Measurements from ENCODE around the gene P3H1.

P3H1 gene

DNA sequence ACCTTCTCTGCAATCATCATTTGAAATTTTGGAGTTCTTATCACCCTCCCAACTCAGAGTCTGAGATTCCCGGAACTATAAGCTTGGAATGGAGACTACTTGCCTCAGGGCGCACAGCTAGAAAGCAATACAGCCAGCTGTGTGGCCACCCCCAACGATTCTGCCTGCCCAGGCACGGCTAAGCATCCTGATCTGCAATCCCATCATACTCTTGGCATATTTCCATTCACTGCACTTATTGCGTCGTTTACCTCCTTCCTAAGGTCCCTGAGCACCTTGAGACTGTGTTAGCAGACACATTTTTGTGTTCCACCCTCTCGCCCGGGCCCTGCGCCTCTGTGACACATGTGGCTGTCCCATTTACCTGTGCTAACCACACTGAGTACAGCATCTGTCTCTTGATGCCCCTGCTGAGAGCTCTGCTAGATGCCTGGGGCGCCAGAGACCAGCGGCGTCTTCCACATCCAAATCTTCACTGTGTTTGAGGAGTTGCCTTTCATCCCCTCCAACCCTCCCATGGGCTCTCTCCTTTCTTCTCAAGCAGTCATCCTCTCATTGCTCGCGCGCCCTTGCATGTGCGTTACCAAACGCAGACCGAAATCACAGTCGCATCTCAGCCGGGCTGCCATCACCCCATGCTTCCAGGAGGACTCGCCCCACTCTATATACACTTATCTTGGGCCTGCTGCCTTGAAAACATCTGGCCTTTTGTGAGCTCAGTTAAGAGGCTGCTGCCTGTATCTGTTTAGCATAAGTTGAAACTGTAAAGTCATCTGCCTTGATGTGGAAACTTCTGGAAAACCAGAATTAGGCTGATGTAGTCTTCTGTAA, 23.3 kb downstream of the P3H1 start:
- no peak for DNase-seq

DNA sequence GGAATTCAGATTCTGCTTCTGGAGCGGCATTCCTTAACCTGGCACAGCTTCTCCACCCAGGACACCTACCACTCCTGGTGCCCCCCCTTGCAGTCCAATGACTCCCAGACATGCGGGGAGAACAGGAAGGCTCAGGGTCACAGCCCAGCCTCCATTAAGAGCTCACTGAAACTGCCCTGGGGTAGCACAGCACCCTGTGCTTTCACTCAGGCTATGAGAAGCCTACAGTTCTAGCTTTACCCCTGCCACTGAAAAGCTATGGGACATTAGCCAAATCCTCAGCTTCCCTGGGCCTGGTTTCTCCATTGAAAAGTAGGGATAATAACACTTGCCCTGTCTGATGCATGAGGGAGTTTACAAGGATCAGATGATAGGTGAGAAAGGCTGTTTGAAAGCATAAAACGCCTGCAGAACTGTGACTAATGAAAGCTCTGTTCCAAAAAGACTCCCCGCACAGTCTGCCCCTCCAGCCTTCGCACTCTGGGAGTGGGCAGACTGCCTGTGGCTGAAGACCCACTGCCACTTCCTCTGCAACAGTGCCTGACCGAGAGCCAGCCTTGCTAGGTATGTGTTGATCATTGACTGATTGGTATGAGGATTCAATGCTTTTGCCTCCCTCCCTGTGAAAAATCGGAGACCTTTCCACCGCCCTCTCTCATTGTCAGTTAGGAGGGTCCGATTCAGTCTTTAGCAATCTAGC, 24.1 kb downstream of the P3H1 start:
- DNase-seq = no peak

DNA sequence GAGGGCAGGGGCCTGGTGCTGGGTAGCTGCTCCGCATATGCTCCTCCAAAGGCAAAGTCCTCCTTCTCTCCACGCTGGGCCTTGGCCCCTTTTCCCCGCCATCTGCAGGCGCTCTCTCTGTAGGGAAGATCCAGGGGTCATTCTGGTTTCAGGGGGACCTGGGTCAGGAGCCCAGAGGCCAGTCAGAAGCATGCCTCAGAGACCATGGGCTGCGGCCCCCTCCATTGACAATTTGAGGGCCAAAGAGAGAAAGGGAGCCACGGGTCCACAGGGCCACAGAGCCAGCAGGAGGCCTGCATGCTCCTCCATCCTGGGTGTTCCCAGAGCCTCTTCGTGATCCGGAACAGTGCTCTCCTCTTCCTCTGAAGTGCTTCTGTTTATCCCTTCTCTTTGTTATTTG, 24.7 kb downstream of the P3H1 start:
- DNase-seq = no peak

DNA sequence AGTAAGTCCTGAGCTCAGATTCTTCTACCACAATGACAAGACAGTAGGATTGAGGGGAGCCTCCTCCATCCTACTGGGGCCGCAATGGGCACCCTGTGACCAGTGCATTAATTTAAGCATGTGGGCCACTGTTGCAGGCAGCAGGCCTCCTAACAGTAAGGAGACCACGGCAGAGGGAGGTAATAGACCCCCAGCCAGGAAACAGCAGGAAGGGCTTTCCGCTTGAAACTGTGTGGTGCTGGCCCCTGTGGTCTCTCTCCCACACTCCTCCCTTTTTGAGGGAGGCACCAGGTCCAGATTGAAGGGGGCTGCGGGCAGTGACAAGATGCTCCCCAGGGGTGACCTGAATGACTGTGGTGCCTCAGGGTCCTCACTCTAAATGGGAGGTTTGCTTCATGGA, 25.1 kb downstream of the P3H1 start:
- DNase-seq = no peak

DNA sequence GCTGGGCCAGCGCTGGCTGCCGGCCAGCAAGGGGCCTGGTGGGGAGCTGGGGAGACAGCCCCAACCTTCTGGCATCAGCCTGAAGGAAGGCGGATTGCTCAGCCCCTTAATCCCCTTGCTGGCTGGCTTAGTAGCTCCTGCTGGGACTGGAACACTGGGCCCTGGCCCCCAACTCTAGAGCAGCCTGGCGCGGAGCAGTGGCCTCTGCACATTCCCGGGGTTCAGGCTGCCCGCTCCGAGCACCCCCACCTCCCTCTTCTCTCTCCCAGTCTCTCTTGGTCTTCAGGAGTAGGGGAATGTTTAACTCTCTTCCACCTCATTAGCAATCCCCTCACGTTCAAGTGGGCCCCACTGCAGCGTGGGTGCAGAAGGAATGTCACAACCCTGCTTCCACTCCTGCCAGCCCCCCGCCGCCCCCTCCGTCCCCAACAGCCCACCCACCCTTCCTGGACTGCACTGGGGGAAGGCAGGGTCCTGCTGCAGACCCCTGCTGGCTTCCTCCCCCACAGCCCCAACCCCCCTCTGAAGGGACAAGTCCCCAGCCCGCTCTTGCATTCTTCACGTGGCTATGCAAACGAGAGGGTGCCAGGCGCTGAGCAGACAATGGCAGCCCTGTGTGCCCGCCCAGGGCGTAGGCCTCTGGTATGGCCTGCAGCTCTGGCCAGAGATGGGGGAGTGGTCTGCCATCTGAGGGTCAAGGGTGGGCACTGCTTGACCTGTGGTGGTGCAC, 25.8 kb downstream of the P3H1 start:
- no peak for DNase-seq

DNA sequence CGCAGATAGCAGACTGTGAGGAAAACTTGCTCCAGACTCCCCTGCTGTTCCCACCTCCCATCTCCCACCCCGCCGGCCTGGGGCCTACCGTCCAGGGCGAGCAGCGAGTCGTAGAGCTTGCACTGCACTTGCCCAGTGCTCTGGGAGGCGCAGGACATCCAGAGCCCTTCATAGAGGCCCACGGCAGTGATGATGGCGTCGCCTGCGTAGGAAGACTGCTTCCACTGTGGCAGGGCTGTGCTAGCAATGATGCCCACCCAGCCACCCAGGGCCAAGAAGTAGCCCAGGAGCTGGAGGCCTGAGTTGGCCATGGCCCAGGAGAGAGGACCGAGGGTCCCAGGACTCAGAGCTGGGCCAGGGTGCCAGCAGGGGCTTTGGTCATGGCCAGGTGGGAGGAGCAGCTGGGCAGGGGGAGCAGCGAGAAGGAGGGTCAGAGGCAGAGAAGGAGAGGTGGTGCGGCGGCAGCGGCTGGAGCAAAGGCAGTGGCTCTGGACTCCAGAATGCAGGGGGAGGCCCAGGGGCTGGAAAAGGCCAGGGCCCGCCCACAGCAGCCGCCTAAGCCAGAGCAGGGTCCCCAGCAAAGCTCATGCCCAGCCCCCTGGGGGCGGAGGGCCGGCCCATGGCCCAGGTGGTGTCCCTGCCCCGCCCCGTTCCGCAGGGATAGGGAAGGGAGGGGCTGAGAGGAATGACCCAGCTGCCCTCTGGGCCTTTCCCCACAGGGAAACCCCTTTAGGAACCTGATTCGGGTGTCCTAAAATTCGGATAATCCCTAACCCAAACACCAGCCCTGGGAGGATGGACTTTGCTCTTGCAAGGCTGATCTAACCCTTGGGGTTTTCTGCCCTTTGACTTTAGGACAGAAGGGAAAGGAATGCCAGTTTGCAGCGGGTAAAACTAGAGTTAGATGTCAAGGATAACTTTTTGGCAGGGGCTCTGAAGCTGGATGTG, 26.8 kb downstream of the P3H1 start, which contains the start of gene CLDN19:
TSS of gene CLDN19 (minus strand) at position 484 of the 948 bp plus-strand sequence. CDS start at position 311, 173 bp downstream.
- DNase-seq = no peak

DNA sequence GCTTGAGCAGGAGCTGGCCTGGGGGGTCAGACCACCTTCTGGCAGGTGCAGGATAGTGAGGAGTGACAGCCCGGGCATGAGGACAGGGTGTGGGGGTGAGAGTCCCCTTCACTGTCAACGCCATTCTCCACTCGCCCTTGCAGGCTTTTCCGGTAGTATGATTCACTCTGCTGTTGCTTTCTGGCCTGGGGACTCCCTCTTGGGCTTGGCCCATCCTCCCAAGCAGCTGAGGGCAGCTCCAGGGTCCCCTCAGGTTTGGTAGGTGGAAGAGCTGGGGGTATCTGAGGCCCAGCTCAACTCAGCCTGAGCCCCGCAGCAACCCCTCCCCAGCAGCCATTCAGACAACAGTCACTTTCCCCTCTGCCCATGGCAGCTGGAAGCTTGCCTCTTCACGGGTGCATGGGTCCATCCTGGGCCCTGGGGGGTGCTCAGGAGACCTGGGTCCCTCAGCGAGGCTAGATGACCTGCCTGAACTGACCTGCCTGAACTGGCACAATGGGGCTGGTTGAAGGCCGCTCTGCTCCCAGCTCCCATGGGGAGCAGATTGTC, 28.1 kb downstream of the P3H1 start:
- no peak for DNase-seq

DNA sequence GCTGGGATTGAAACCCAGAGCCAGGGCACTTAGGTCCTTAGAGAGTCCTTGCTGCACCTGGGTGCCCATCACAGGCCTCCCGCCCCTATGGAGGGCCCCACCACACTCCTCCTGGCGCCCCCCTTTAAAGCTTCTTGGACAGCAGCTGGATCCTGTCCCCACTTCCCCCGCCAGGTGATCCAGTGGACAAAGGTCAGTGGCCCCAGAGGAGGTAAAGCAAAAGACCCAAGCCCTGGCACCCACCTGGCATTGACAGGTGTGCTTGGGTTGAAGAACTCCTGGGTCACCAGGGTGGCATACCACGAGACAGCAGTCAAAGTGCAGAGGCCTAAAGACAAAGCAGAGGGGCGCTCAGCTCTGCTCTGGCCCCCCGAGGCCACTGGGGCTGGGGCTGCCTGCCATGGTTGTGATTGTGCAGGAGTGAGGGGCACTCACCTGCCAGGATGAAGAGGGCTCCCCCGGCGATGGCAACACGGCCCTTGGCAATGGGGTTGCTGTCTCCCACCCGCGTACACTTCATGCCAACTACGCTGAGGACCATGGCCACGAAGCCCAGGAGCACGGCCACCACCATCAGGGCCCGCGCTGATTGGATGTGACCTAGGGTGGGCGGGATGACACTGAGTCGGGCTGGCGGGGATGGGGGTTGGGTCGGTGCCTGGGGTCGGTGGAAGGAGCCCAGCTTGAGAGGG, 28.7 kb downstream of the P3H1 start:
- DNase-seq = no peak

DNA sequence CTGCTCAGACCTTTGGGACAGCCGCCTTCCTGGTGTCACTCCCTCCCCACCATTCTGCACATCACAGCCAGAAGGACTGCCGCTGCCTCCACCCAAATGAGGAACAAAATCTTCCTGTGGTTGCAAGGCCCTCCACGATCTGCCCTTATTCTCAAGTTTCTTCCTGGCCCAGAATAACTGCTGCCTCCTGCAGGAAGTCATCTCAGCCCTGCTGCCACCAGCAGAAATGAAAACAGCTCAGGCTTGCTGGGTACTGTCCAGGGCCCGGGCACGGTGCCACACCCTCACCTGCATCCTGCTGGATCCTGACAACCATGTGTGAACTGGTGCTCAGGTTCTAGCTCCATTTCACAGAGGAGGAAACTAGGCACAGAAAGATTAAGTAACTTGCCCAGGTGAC, 29.6 kb downstream of the P3H1 start:
- no peak for DNase-seq

DNA sequence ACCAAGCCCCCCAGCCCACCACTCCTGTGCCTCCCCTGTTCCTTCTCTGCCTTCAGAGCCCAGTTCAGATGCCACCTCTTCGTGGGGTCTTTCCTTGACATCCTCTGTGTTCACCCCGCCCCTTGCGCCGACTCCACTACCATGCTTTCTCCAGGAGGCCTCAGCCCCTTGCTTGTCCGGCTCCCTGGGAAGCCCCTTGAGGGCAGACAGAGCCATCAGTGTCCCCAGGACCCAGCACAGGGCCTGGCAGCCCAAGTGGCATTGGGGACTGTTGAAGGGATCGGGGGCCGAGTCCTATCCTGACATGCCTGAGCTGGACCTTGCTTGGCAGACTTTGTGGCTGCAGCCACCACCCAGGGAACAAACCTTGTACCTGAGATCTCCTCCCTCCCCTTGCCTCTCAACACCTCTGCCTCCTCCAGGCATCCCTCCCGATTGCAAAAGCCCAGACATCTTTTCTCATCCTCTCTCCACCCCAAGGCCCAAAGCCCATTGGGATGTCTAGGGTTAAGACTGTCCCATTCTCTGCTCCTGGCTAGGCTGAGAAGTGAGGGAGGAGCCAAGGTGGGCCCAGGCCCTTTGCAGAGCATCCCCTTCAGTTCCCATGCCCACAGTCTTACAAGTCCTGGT, 30.1 kb downstream of the P3H1 start:
- DNase-seq = no peak

DNA sequence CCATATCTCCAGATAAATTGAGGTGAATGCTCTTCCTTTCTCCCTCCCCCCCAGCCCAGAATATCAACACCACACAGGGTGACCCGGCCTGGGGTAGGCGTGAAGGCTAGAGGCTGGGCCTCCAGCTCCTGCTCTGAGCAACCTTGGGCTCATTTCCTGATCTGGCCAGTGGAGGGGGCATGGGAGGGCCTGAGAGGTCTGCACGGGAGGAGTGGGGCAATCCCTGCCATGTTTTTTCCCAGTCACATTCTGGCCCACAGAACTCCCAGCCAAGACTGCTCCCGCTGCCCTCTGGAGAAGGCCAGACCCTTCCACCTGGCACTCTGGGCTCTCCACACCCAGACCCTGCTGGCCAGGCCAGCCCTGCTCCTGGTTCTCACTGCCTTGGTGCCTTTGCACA, 30.7 kb downstream of the P3H1 start:
- no peak for DNase-seq

DNA sequence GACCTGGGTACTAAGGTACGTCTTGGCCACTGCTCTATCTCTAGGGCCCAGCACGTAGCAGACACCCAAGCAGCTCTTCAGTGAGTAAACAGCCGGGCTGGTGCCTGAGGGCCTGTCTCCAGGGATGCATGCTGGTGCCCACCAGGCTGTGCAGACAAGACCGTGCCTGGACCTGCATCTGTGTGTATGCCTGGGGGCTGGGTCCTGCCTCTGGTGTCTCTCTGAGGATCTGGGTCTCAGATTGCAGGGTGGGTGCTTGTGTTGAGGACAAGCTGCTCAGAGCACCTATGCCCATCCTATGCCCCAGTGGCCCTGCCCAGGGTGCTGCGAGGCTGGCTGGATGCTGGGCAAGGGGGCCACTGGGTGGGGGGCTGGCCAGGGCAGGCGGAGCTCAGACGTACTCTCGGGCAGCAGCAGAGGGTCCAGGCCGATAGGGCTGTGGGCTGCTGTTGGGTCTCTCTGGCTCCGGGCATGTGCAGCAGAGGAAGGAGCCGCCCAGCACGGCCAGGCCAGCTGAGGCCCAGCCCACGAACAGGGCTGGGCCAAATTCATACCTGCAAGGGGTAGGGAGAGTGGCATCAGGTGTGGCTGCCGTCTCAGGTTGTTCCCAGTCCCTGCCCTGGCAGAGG, 31.2 kb downstream of the P3H1 start:
- no peak for DNase-seq

DNA sequence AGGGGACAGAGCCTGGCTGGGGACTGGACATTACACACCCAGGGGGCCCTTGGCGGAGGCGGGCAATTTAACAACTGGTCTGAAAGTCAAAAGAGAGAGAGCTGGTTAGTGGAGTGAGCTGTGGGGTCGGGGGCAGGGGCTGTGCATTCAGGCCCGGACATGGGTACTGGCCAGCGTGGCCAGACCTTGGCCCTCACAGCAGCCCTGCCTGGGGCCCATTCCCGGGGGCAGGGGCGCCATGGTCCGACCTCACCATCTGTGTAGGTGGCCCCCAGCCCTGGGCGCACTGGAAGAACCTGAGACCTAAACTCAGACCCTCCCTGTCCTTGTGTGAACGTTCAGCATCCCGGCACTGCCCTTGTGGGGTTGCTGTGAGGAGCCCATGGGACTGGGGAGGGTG, 31.8 kb downstream of the P3H1 start:
- DNase-seq = no peak

DNA sequence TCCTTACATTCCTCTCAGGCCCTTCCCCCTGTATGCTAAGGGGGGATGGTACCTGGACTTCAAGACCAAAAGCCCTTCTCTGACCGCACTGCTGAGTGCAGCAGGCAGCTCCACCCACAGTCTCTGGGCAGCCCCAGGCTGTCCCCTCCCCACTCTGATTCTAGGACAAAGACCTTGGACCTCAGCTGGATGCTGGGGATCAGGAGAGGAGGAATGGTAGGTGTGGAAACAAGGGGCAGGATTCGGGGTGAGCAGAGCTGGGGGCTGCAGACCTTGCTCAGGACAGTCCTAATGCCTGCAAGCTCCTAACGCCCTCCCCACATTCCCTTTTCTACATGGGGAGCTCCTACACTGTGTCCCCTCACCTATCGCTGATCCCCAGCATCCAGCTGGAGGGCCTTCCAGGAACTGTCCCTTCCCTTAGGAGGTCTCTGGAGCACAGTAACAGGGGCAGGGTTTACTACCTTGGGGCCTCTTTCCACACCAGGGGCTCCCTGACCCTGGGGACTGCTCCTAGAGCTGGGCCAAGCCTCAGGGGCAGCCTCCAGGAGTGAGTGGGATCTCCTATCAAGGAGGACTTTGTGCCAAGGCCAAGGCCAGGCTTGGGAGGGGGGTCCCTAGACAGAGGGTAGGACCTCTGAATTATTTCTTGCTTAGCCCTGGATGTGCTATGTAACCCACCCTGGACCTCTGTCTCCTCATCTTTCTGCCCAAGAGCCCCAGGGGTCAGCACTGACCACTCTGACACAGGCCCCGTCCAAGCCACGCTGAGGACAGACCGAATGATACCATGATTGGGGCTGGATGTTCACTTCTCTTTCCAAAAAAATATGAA, 32.4 kb downstream of the P3H1 start:
- no peak for DNase-seq

DNA sequence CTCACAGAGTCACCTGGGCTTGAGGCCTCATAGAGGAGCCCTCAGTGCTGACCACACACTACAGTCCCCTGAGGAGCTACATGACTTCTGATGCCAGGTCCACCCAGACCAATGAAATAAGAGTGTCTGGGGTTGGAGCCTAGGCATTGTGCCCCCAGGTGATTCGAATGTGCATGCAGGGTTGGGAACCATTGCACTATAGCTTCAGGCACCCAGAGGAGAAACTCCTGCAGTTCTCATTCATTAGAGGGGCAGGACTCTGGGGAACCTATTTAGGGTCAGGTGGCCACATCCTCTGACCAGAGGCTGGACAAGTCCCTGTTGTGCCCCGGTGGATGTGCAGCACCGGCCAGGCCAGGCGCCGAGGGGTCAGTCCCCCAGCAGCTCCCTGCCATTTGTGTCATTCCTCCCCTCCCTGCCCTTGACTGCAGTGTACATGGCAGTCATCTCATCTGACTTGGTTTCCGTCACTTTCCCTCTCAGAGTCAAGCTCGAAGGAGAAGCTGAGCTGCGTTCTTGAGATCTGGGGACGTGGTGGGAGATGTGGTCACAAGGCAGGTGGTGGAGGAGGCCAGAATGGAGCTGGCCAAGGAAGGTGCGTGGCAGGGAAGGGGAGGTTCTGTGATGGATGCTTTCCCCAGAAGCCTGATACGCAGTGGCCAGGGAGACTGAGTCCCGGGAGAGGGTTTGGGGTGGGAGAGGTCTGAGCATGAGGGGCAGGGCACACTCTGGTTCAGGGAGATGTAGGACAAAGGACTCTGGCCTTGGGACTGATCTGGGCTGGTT, 33.2 kb downstream of the P3H1 start:
- no peak for DNase-seq

DNA sequence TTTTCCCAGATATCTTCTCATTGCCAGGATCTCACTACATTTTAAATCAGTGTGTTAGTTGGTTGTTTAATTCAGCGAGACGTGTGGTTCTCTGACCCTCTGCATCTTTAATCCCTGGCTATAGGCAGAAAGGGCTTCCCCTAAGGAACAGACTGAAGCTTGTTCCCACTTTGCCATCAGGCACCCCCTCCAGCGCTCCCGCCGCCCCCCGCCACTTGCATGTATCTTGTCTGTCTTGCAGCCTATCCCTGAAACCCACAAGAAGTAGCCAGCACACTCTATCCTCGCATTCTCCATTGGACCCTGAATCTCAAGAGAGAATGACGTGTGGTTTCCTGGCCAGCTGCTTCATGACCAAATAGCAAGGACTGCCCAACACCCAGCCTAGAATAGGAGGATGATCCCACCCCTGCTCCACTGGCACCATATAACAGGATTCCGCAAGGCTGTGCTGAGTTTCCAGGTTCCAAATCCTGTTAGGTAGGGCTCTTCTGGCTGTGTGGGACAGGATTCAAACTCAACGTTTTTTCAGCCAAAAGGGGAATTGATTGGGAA, 34.6 kb downstream of the P3H1 start:
- no peak for DNase-seq

DNA sequence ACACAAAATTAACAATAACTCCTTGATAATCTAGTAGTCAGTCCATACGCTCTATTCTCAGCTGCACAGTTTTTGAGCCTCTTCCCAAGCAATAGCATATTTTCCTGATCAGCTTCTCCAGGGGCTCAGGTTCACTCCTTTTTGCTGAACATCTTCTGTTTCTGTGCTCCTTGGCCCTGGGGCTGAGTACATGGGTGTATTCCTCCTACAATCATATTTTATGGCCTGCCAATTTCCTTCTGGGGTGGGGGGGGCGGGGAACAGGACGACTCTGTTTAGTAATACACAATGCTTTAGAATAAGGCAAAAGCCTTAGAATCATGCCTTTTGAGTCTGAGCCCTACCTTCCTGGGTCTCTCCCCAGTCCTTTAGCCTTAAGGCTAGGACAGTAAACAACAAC, 35.2 kb downstream of the P3H1 start:
- no peak for DNase-seq

DNA sequence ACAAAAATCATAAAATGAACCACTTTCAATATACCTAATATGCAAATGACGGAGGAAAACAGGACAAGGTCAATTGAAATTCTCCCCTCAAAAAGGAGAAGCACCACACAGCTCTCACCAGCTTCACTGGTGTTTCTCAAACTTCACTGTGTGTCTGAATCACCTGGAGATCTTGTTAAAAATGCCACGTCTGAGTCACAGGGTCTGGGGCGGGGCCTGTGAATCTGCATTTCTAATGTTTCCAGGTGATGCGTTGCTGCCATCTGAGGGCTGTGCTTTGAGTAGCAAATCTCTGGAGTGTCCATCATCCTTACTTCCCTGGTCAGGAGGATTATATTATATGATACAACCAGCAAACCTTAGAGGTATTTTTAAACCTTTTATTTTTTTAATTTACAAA, 35.8 kb downstream of the P3H1 start:
- no peak for DNase-seq

Data from GOT3 (cell line).